ENCODE results near the gene TAF8.

The TAF8 gene

GRCh38 chr6:42125663-42126062 lies 75.3 kb downstream of the TAF8 start:
- DNase-seq (ENCODE audit: low spot score), result no peak

- DNase-seq (ENCODE audit: low spot score), result no peak
These were observed 78.4 kb downstream of the TAF8 start for GRCh38 chr6:42128460-42129359.

- DNase-seq (ENCODE audit: low spot score), result no peak
These were observed 79.0 kb downstream of the TAF8 start for GRCh38 chr6:42129360-42129676.

- no peak for DNase-seq (ENCODE audit: low spot score)
These were observed 81.2 kb downstream of the TAF8 start for GRCh38 chr6:42131531-42131930.

GRCh38 chr6:42133926-42134325 lies 83.6 kb downstream of the TAF8 start:
- no peak for DNase-seq (ENCODE audit: low spot score)

GRCh38 chr6:42135161-42135560 lies 84.8 kb downstream of the TAF8 start:
- DNase-seq (ENCODE audit: low spot score), result no peak

- no peak for DNase-seq (ENCODE audit: low spot score)
These were observed 85.4 kb downstream of the TAF8 start for GRCh38 chr6:42135722-42136121.

- DNase-seq (ENCODE audit: low spot score), result peak; percentile 87
These were observed 86.3 kb downstream of the TAF8 start for GRCh38 chr6:42136508-42137193.

Measured in SW480 (cell line).